H1 (cell line): ENCODE measurements around the gene DCDC2B.

ENCODE experiments used
- CEBPB ChIP-seq: IDR thresholded peaks from 2 replicates; pipeline ENCODE4 v1.6.1; 2012; ENCODE audit warnings: low read depth, low read length
- CREB1 ChIP-seq: IDR thresholded peaks from 2 replicates; pipeline ENCODE4 v1.6.1; 2012; ENCODE audit warnings: inconsistent platforms
- NRF1 ChIP-seq: IDR thresholded peaks from 2 replicates; pipeline ENCODE4 v1.6.1; 2011; ENCODE audit warnings: mild to moderate bottlenecking, low read depth, low read length, improper control_type of control experiment
- POLR2AphosphoS5 ChIP-seq: IDR thresholded peaks from 2 replicates; pipeline ENCODE4 v1.6.1; 2011; ENCODE audit warnings: low read depth, low read length
- SP1 ChIP-seq: IDR thresholded peaks from 2 replicates; pipeline ENCODE4 v1.6.1; 2011; ENCODE audit warnings: low read depth, low read length
- SP2 ChIP-seq: IDR thresholded peaks from 2 replicates; pipeline ENCODE4 v1.6.1; 2012; ENCODE audit warnings: mild to moderate bottlenecking, low read length, inconsistent platforms
- ZNF274 ChIP-seq: IDR thresholded peaks from 2 replicates; pipeline ENCODE4 v1.7.0; 2012; ENCODE audit warnings: low read length, borderline replicate concordance; ENCODE audit errors: extremely low read depth
- TF ChIP-seq, protein P1 (sequence below), 3 experiments: IDR thresholded peaks; 1 replicate in 2 of 3; 2 replicates in 1 of 3; pipeline versions ENCODE4 v1.5.1 to v1.6.1; 2011; ENCODE audit warnings: low read length in 3 of 3, mild to moderate bottlenecking in 3 of 3, inconsistent platforms in 2 of 3, low read depth in 1 of 3, moderate library complexity in 1 of 3; ENCODE audit not compliant: insufficient read depth in 1 of 3; ENCODE audit errors: control extremely low read depth in 1 of 3
- TF ChIP-seq, protein P2 (sequence below): IDR thresholded peaks from 2 replicates; pipeline ENCODE4 v1.6.1; 2012; ENCODE audit warnings: inconsistent platforms

DNA sequence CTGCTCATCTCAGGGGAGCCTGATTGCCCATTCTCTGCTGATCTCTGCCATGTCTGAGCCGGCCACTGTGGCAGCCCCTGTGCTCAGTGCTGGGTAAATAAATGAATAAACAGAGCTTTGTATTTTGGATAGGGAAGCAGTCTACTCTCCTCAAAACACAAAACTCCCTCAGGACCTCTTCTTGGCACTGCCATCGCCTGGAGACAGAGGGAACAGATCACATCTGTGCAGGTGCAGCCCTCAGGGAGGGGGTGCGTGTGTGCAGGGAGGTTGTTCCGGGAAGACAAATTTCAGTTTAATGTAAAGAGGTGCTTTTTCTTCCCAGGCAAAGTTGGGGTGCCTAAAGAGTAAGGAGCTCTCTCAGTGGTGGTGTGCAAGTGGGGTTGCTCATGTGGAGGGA lies 30.4 kb downstream of the DCDC2B start:
- TF ChIP-seq CEBPB = no peak
- no peak for TF ChIP-seq SP1
- TF ChIP-seq, protein P1, sequence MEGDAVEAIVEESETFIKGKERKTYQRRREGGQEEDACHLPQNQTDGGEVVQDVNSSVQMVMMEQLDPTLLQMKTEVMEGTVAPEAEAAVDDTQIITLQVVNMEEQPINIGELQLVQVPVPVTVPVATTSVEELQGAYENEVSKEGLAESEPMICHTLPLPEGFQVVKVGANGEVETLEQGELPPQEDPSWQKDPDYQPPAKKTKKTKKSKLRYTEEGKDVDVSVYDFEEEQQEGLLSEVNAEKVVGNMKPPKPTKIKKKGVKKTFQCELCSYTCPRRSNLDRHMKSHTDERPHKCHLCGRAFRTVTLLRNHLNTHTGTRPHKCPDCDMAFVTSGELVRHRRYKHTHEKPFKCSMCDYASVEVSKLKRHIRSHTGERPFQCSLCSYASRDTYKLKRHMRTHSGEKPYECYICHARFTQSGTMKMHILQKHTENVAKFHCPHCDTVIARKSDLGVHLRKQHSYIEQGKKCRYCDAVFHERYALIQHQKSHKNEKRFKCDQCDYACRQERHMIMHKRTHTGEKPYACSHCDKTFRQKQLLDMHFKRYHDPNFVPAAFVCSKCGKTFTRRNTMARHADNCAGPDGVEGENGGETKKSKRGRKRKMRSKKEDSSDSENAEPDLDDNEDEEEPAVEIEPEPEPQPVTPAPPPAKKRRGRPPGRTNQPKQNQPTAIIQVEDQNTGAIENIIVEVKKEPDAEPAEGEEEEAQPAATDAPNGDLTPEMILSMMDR (IDR thresholded peaks at IDR 0.05; ENCODE audit: control extremely low read depth in 1 of 3, insufficient read depth in 1 of 3, low read depth in 1 of 3, low read length in 3 of 3) = peak in 1 of 3 experiments; percentile 22; a peak in 2 of 4 replicates
- TF ChIP-seq CREB1 = no peak
- no peak for TF ChIP-seq SP2
- TF ChIP-seq POLR2AphosphoS5 = no peak
- no peak for TF ChIP-seq ZNF274
- TF ChIP-seq, protein P2, sequence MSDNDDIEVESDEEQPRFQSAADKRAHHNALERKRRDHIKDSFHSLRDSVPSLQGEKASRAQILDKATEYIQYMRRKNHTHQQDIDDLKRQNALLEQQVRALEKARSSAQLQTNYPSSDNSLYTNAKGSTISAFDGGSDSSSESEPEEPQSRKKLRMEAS = no peak
- no peak for TF ChIP-seq NRF1
